Progenitor cell of endocrine pancreas (in vitro differentiated cells): ENCODE data around the gene RAB10. TPM values are rescaled to one million over a fixed set of nuclear protein-coding genes. Genes with fewer than 3 reads are reported as not detected.

Source experiments
- DNase-seq: peaks from one replicate; pipeline ENCODE4 v3.0.0; 2021; ENCODE audit warnings: low spot score; ENCODE audit not compliant: unreplicated experiment
- H3K27ac Mint-ChIP-seq: 2 replicates; pipeline ENCODE4 v1.8.0; 2021; ENCODE audit warnings: mild to moderate bottlenecking, moderate library complexity, mixed read lengths
- H3K27me3 Mint-ChIP-seq: 2 replicates; pipeline ENCODE4 v1.8.0; 2021; ENCODE audit warnings: mixed read lengths
- H3K36me3 Mint-ChIP-seq: 2 replicates; pipeline ENCODE4 v1.8.0; 2022; ENCODE audit warnings: mixed read lengths; ENCODE audit not compliant: insufficient read depth
- H3K4me1 Mint-ChIP-seq: 2 replicates; pipeline ENCODE4 v1.8.0; 2021; ENCODE audit warnings: low read depth, mixed read lengths
- H3K4me3 Mint-ChIP-seq: 2 replicates; pipeline ENCODE4 v1.8.0; 2021; ENCODE audit warnings: low read depth, mild to moderate bottlenecking, moderate library complexity, mixed read lengths
- H3K9me3 Mint-ChIP-seq: 2 replicates; pipeline ENCODE4 v1.8.0; 2021; ENCODE audit warnings: low read depth, mixed read lengths
- CTCF ChIP-seq: fragments of 200-600 bp; sonication (generic); IDR thresholded peaks from one replicate; pipeline ENCODE4 v1.5.0; 2021; ENCODE audit warnings: antibody characterized with exemption, mild to moderate bottlenecking; ENCODE audit not compliant: unreplicated experiment
- total RNA-seq: library from RNA; stranded (reverse); gene quantifications from 2 replicates; pipeline ENCODE4 v1.2.1, GENCODE V29; 2021

The RAB10 gene
- total RNA-seq, 1 donor from 2014 or later, result 114 TPM

- Mint-ChIP-seq H3K9me3 (no peaks in the 10 kb centered on the region), H3K36me3 (peaks cover 8% of the 10 kb centered on the region), H3K4me3 (peak overlapping the region; percentile 82), H3K4me1 (peaks cover 14% of the 10 kb centered on the region), H3K27ac (peak overlapping the region; percentile 98), H3K27me3 (no peaks in the 10 kb centered on the region)
- DNase-seq, result no peak
- TF ChIP-seq CTCF, result no peak
Measured at GRCh38 chr2:26033270-26033817, 540 bp upstream of the RAB10 start.

GRCh38 chr2:26034637-26034992, 731 bp downstream of the RAB10 start:
- no peaks in the 10 kb centered on the region for H3K27me3 Mint-ChIP-seq
- TF ChIP-seq CTCF, result no peak
- DNase-seq, result no peak
- peak overlapping the region; percentile 94 for H3K4me3 Mint-ChIP-seq
- H3K9me3 Mint-ChIP-seq, result no peaks in the 10 kb centered on the region
- H3K27ac Mint-ChIP-seq, result peak overlapping the region; percentile 95
- H3K4me1 Mint-ChIP-seq, result peaks cover 14% of the 10 kb centered on the region
- H3K36me3 Mint-ChIP-seq, result peaks cover 10% of the 10 kb centered on the region

- peaks cover 10% of the 10 kb centered on the region for H3K36me3 Mint-ChIP-seq
- no peaks in the 10 kb centered on the region for H3K9me3 Mint-ChIP-seq
- H3K27ac Mint-ChIP-seq, result peak overlapping the region; percentile 95
- TF ChIP-seq CTCF, result no peak
- DNase-seq, result no peak
- H3K4me1 Mint-ChIP-seq, result peaks cover 14% of the 10 kb centered on the region
- no peaks in the 10 kb centered on the region for H3K27me3 Mint-ChIP-seq
- peak overlapping the region; percentile 94 for H3K4me3 Mint-ChIP-seq
Measured at GRCh38 chr2:26035090-26035743, 1.3 kb downstream of the RAB10 start.

GRCh38 chr2:26039603-26040323, 5.9 kb downstream of the RAB10 start:
- TF ChIP-seq CTCF, result no peak
- Mint-ChIP-seq H3K4me3 (no peak overlapping the region), H3K9me3 (no peaks in the 10 kb centered on the region), H3K27me3 (no peaks in the 10 kb centered on the region), H3K27ac (peak overlapping the region; percentile 62), H3K36me3 (peaks cover 19% of the 10 kb centered on the region), H3K4me1 (peaks cover 18% of the 10 kb centered on the region)
- DNase-seq, result no peak

- peak overlapping the region; percentile 59 for H3K27ac Mint-ChIP-seq
- peaks cover 9% of the 10 kb centered on the region for H3K4me1 Mint-ChIP-seq
- peaks cover 22% of the 10 kb centered on the region for H3K36me3 Mint-ChIP-seq
- H3K9me3 Mint-ChIP-seq, result no peaks in the 10 kb centered on the region
- no peak for TF ChIP-seq CTCF
- H3K4me3 Mint-ChIP-seq, result no peak overlapping the region
- no peak for DNase-seq
- no peaks in the 10 kb centered on the region for H3K27me3 Mint-ChIP-seq
Measured at GRCh38 chr2:26043109-26043508, 9.2 kb downstream of the RAB10 start.
